Stimulated activated CD8-positive, alpha-beta memory T cell treated with anti-CD3 and anti-CD28 coated beads, Interleukin-12 subunit alpha, Interleukin-12 subunit beta, amount 100 ng/mL, for 4 hours (primary cell): Measurements from ENCODE around the gene PHOX2A.
A peak's percentile ranks its signal among the peaks of the same experiment; 100 is the strongest.

Source experiments
- DNase-seq: peaks from one replicate; pipeline ENCODE4 v3.0.0-alpha.2; 2020; ENCODE audit warnings: low read depth

PHOX2A gene

GRCh38 chr11:72233773-72234513 is 10.0 kb downstream of the PHOX2A start:
- no peak for DNase-seq

DNA sequence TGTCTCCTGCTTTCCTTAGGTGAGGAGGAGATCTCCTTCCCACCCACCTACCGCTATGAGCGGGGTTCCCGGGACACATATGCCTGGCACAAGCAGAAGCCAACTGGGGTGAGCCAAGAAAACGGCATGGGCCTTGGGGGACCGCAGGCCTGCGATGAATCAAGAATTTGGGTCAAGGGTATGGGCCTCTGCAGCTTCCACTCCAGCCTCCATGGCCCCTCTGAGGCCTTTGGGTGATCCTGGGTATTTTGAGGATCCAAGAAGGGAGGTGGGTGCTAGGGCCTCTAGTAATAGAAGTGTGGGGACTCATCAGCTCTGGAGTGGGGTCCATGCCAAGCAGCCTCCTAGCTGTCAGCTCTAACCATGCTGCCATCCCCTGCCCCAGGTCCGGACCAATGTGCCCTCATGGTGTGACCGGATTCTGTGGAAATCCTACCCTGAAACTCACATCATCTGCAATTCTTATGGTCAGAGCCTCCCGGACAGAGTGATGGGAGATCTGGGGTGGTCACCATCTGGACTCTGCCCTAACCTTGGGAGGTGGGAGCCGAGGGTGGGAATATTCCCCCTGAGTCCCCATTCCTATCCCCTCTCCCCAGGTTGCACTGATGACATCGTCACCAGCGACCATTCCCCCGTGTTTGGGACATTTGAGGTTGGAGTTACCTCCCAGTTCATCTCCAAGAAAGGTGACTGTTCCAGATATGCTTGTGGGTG is 10.8 kb downstream of the PHOX2A start:
- DNase-seq, result no peak

GRCh38 chr11:72232260-72233055 is 11.5 kb downstream of the PHOX2A start:
- DNase-seq, result no peak

- DNase-seq, result no peak
These were observed 12.3 kb downstream of the PHOX2A start for GRCh38 chr11:72231396-72232259.

GRCh38 chr11:72230764-72231365 is 13.1 kb downstream of the PHOX2A start:
- no peak for DNase-seq

- no peak for DNase-seq
These were observed 13.8 kb downstream of the PHOX2A start for GRCh38 chr11:72229925-72230763.

DNA sequence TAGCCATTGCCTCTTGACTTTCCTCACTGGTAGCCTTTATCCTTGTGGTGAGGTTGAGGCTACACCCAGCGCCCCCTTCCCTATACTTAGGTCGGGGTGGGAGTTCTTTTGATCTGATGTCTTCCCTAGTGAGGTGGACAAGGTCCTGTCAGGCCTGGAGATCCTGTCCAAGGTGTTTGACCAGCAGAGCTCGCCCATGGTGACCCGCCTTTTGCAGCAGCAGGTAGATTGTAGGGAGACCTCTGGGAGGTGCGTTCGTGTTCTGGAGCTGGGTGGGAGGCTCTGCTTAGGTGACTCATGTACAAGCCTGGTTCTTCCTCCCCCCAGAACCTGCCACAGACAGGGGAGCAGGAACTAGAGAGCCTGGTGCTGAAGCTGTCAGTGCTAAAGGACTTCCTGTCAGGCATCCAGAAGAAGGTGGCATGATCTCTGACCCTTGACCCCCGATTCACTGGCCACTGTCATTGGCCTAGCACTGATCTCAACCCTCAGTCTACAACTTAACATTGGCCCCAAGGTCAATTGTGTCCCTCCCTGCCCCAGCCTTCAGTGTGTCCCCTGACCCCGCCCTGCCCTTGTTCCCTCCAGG is 14.5 kb downstream of the PHOX2A start:
- no peak for DNase-seq

DNA sequence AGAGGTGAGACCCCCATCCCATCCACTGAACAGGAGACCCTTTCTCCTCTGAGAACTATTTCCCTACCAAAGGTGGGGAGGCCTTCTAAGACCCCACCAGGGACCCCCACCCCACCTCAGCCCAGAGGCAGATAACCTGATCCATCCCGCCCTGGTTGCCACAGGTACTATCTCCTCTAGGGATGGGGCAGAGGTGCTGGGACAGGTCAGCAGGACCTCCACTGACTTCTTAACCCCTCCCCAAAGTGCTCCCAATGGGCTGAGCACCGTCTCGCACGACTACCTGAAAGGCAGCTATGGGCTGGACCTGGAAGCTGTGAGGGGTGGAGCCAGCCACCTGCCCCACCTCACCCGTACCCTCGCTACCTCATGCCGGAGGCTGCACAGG is 15.1 kb downstream of the PHOX2A start:
- no peak for DNase-seq

GRCh38 chr11:72228229-72228843 is 15.6 kb downstream of the PHOX2A start:
- no peak for DNase-seq

DNA sequence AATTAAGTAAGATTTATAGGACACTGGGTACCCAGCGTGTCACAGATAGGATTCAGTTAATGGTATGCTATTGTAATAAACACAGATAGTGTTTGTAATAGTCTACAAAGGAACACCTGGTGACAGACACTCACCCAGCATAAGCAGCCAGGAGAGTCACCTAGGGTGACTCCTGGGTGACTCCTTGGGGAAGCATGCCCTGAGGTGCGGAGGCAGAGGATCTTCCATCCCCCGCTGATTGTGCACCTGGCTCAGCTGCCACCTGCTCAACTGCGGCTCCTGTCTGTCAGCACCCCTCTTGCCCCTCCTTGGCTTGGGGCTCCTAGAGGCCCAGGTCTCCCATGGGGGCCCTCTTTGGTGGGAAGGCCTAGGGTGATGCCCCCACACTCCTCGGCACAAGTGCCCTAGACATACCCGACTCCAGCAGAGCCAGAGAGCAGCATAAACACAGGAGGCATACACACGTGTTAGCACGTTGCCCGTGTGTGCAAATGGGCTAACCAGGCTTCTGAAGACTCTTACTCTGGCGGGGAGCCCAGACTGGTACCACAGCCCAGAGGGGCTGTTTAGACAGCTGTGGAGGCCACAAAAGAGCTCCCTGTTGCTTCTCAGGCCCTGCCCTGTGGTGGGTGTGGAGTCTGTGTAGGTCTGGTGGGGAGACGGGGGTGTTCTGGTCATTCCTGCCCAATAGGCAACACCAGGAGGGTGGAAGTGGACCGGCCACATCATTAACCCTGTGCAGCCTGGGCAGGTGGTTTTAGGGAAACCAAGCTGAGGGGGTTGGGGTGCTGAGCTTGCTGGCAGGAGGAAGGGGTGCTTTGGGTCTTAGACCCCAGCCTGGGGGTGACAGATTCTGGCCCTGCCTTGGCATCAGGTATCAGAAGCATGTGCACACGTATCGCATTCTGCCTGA is 16.4 kb downstream of the PHOX2A start:
- DNase-seq, result no peak

- DNase-seq, result no peak
These were observed 17.3 kb downstream of the PHOX2A start for GRCh38 chr11:72226701-72227100.

DNA sequence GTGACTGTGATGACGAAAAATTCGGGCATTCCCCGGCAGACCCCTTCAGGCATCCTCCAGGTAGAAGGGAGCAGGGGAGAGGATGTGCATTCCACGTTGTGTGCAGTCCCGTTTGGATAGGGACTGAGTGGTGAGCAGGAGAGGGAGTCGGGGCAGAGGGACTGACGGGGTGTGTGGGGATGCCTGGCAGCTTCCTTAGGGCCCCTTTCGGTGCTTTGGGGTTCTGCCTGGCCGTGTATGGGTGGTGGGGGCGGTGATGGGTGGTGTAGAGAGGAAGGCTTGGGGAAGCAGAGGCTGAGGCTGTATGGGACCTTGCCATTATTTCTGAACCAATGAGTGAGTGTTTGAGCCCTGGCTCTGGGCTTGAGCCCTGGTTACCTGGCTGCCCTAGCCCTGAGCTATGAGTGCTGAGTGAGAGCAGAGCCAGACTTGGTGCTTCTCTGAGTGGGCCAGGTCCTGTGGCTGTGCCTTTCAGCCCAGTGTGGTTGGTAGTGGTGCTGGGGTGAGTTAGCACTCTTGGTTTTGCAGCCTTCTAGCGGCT is 18.5 kb downstream of the PHOX2A start:
- DNase-seq, result peak; percentile 20

DNA sequence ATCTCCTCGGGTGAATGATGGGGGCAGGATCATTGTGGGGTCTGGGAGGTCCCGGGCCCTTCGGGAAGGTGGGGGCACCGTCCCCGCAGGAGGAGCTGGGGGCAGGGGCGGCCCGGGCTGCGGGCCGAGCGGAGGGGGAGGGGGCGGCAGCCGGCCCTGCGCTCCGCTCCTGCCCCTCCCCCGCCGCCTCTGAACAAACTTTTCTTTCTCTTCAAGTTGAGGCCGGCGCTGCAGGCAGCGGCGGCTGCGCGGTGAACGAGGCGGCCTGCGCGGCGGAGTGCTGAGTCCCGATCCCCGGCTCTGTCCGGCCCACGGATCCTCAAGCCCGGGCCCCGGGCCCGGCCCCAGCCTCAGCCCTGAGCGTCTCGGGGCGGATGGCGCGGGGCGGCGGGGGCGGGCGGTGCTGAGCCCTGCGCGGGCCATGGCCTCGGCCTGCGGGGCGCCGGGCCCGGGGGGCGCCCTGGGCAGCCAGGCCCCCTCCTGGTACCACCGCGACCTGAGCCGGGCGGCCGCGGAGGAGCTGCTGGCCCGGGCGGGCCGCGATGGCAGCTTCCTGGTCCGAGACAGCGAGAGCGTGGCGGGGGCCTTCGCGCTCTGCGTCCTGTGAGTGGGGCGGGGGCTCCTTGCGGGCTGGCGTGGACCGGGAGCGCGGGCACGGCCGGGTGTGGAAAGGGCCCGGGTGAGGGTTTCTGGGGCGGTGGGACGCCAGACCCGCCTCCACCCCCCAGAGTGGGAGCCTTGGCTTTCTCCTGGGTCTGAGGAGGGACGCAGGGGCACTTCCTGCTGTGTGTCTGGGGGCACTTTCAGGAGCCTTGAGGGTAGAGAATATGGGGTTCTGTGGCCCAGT is 19.2 kb downstream of the PHOX2A start, which contains the start of gene INPPL1:
Gene INPPL1, plus strand, starts transcription at position 204 of the 847 bp plus-strand sequence. Its CDS starts 218 bp downstream, at position 422.
- peak; percentile 21 for DNase-seq

DNA sequence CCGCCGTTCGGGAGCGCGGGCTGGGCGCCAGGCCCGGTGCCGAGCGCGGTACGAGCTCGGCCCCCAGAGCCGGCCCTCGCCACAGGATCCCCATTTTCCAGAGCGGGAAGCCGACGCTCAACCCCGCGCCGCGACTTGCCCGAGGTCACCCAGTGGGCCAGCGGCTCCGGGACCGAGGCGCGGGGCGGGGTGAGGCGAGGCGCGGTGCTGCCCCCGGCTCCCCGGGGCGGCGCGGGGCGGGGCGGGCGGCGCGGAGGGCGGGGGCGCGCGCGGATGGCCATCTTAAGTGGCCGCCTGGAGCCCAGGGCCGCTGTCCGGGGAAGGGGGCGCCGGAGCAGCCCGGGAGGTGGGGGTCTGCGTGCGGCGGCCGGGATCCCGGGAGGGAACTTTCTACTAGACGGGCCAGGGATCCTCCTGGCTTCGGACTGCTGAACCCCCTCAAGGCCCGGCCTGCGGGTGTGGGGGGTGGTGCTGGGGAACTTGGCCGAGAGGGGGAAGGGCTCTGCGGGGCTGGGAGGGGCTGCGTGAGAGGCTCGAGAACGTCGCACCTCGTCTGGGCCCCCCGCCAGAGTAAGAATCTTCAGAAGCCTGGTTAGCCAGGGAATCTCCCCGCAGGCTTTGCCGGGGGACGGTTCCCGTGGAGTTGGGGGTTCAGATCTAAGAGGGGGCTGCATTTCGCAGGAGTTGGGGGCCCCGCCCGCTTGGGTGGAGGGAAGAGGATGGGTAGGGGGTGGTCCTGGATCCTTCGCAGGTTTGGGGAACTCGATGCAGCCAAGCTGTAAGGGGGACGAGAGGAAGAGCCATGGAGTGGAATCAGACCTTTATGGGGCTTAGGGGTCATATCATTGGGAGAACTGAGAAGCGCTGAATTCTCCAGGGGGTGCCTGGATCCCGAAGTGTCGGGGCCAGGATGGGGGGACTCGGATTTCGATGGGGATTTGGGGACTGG is 20.1 kb downstream of the PHOX2A start:
- DNase-seq, result peak; percentile 42

GRCh38 chr11:72222907-72223614 is 20.9 kb downstream of the PHOX2A start:
- DNase-seq, result peak; percentile 89
